H9 (cell line): ENCODE data around the gene CHAF1A. TPM values are rescaled to one million over a fixed set of nuclear protein-coding genes. Genes with fewer than 3 reads are reported as not detected.

ENCODE experiments used
- DNase-seq: peaks from one replicate; pipeline ENCODE4 v3.0.0-alpha.2; 2017
- H2AFZ ChIP-seq: one replicate; pipeline ENCODE4 v1.6.1; 2013; ENCODE audit warnings: mild to moderate bottlenecking, low read length, control low read depth, moderate library complexity
- H2AK5ac ChIP-seq: 2 replicates; pipeline ENCODE4 v1.6.1; 2013; ENCODE audit warnings: low read length, control low read depth, mixed read lengths; ENCODE audit not compliant: insufficient read length
- H2BK120ac ChIP-seq: one replicate; pipeline ENCODE4 v1.6.1; 2013; ENCODE audit warnings: low read depth, mild to moderate bottlenecking, low read length, control low read depth, inconsistent platforms; ENCODE audit not compliant: poor library complexity, severe bottlenecking
- H2BK12ac ChIP-seq: 2 replicates; pipeline ENCODE4 v1.6.1; 2013; ENCODE audit warnings: low read length, control low read depth, mixed read lengths, low read depth; ENCODE audit not compliant: insufficient read length
- H2BK15ac ChIP-seq: 2 replicates; pipeline ENCODE4 v1.6.1; 2013; ENCODE audit warnings: low read depth, low read length, control low read depth
- H2BK20ac ChIP-seq: one replicate; pipeline ENCODE4 v1.6.1; 2013; ENCODE audit warnings: low read depth, mild to moderate bottlenecking, low read length, control low read depth, inconsistent platforms; ENCODE audit not compliant: poor library complexity, severe bottlenecking
- H2BK5ac ChIP-seq: 2 replicates; pipeline ENCODE4 v1.6.1; 2013; ENCODE audit warnings: low read length, control low read depth, mixed read lengths; ENCODE audit not compliant: insufficient read length
- H3K14ac ChIP-seq: 2 replicates; pipeline ENCODE4 v1.6.1; 2013; ENCODE audit warnings: low read length, control low read depth; ENCODE audit not compliant: insufficient read depth
- H3K18ac ChIP-seq: 2 replicates; pipeline ENCODE4 v1.6.1; 2013; ENCODE audit warnings: low read depth, mild to moderate bottlenecking, mixed read lengths, low read length, control low read depth; ENCODE audit not compliant: insufficient read length
- H3K23ac ChIP-seq: 2 replicates; pipeline ENCODE4 v1.6.1; 2013; ENCODE audit warnings: low read length, control low read depth, mixed read lengths, low read depth; ENCODE audit not compliant: insufficient read length
- H3K23me2 ChIP-seq: 2 replicates; pipeline ENCODE4 v1.6.1; 2013; ENCODE audit warnings: low read depth, mild to moderate bottlenecking, mixed read lengths, low read length, control low read depth; ENCODE audit not compliant: insufficient read length, poor library complexity, severe bottlenecking
- H3K27ac ChIP-seq: 2 replicates; pipeline ENCODE4 v1.5.1; 2013; ENCODE audit warnings: low read length, control low read depth, mixed read lengths, low read depth; ENCODE audit not compliant: insufficient read length
- H3K27me3 ChIP-seq: 2 replicates; pipeline ENCODE4 v1.6.1; 2013; ENCODE audit warnings: low read length, control low read depth, inconsistent platforms; ENCODE audit not compliant: insufficient read depth
- H3K4ac ChIP-seq: 2 replicates; pipeline ENCODE4 v1.6.1; 2013; ENCODE audit warnings: low read depth, mild to moderate bottlenecking, control low read depth, inconsistent platforms, low read length, moderate library complexity
- H3K4me1 ChIP-seq: 2 replicates; pipeline ENCODE4 v1.6.1; 2013; ENCODE audit warnings: low read length, control low read depth, inconsistent platforms; ENCODE audit not compliant: insufficient read depth
- H3K4me2 ChIP-seq: 2 replicates; pipeline ENCODE4 v1.6.1; 2013; ENCODE audit warnings: low read length, control low read depth, mixed read lengths; ENCODE audit not compliant: insufficient read length, insufficient read depth
- H3K56ac ChIP-seq: 2 replicates; pipeline ENCODE4 v1.6.1; 2013; ENCODE audit warnings: low read depth, mild to moderate bottlenecking, mixed read lengths, low read length, control low read depth; ENCODE audit not compliant: insufficient read length
- H3K79me1 ChIP-seq: 2 replicates; pipeline ENCODE4 v1.6.1; 2013; ENCODE audit warnings: low read depth, mild to moderate bottlenecking, moderate library complexity, low read length, control low read depth, inconsistent platforms; ENCODE audit not compliant: insufficient read depth, poor library complexity, severe bottlenecking
- H3K79me2 ChIP-seq: 2 replicates; pipeline ENCODE4 v1.6.1; 2013; ENCODE audit warnings: low read length, control low read depth, inconsistent platforms; ENCODE audit not compliant: insufficient read depth
- H3K9ac ChIP-seq: 2 replicates; pipeline ENCODE4 v1.6.1; 2013; ENCODE audit warnings: low read length, control low read depth, mixed read lengths; ENCODE audit not compliant: insufficient read length; ENCODE audit errors: extremely low read depth
- H3K9me3 ChIP-seq: one replicate; pipeline ENCODE4 v1.6.1; 2013; ENCODE audit warnings: low read depth, low read length, inconsistent platforms; ENCODE audit not compliant: control insufficient read depth
- H3T11ph ChIP-seq: one replicate; pipeline ENCODE4 v1.6.1; 2013; ENCODE audit warnings: mild to moderate bottlenecking, low read length, control low read depth, inconsistent platforms
- H4K20me1 ChIP-seq: one replicate; pipeline ENCODE4 v1.6.1; 2013; ENCODE audit not compliant: control insufficient read depth, insufficient read length, insufficient read depth
- H4K5ac ChIP-seq: 2 replicates; pipeline ENCODE4 v1.6.1; 2013; ENCODE audit warnings: low read depth, mild to moderate bottlenecking, mixed read lengths, low read length, control low read depth; ENCODE audit not compliant: insufficient read length
- H4K8ac ChIP-seq: replicated peaks from 2 replicates; pipeline ENCODE4 v1.6.1; 2013; ENCODE audit warnings: low read length, control low read depth, mixed read lengths, low read depth; ENCODE audit not compliant: insufficient read length
- H4K91ac ChIP-seq: 2 replicates; pipeline ENCODE4 v1.6.1; 2013; ENCODE audit warnings: low read depth, mild to moderate bottlenecking, moderate library complexity, mixed read lengths, low read length, control low read depth; ENCODE audit not compliant: insufficient read length
- H3K27ac Mint-ChIP-seq, 3 experiments: 2 replicates in 2 of 3; 3 replicates in 1 of 3; pipeline ENCODE4 v1.8.0; 2020 to 2021; ENCODE audit warnings: mixed read lengths in 3 of 3, mild to moderate bottlenecking in 1 of 3, moderate library complexity in 1 of 3
- H3K27me3 Mint-ChIP-seq: 2 replicates; pipeline ENCODE4 v1.8.0; 2021; ENCODE audit warnings: low read depth, mild to moderate bottlenecking, moderate library complexity, mixed read lengths
- H3K36me3 Mint-ChIP-seq, 3 experiments: 2 replicates in 2 of 3; 3 replicates in 1 of 3; pipeline ENCODE4 v1.8.0; 2020 to 2021; ENCODE audit warnings: low read depth in 3 of 3, mixed read lengths in 3 of 3; ENCODE audit not compliant: insufficient read depth in 1 of 3
- H3K4me1 Mint-ChIP-seq, 2 experiments: 2 replicates each; pipeline ENCODE4 v1.8.0; 2020; ENCODE audit warnings: mixed read lengths in 2 of 2
- H3K4me3 Mint-ChIP-seq, 2 experiments: 2 replicates in 1 of 2; 3 replicates in 1 of 2; pipeline ENCODE4 v1.8.0; 2020 to 2021; ENCODE audit warnings: mild to moderate bottlenecking in 2 of 2, mixed read lengths in 2 of 2, moderate library complexity in 1 of 2
- H3K9me3 Mint-ChIP-seq, 2 experiments: 2 replicates in 1 of 2; 3 replicates in 1 of 2; pipeline ENCODE4 v1.8.0; 2020; ENCODE audit warnings: mild to moderate bottlenecking in 2 of 2, mixed read lengths in 2 of 2, moderate library complexity in 1 of 2
- WGBS: extraction: QIAGEN DNeasy Blood & Tissue Kit; methylation state at CpG from one replicate; pipeline ENCODE4 v1.1.7; 2013; ENCODE audit warnings: missing lambda C conversion rate, low lambda C conversion rate, mixed read lengths; ENCODE audit not compliant: insufficient read length; ENCODE audit errors: extremely low coverage; 5-methylcytosine and 5-hydroxymethylcytosine counted together
- total RNA-seq: library from RNA; stranded (reverse); gene quantifications from 2 replicates; pipeline ENCODE4 v1.2.1, GENCODE V29; 2021
- TF ChIP-seq, protein P1 (sequence below): fragments of 200-600 bp; sonication (generic); conservative IDR thresholded peaks from 3 replicates; pipeline ENCODE4 v1.8.0; 2021; ENCODE audit warnings: antibody characterized with exemption, mild to moderate bottlenecking

The CHAF1A gene
- total RNA-seq, 1 experiment from 2014 or later = 143 TPM

DNA sequence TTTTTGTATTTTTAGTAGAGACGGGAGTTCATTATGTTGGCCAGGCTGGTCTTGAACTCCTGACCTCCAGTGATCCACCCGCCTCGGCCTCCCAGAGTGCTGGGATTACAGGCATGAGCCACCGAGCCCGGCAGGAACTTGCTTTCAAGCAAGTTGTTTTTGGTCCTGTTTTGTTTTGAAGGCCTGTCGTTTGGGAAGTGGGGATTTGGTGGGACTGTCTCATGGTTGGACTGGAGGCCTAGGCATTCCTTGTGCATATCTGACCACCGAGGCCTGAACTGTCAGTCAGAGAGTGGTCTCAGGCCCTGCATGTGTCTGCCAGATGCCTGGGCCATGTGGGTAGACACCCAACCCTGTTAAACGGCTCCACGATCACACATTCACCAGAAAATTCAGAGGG lies 28.9 kb downstream of the CHAF1A start:
- Histone ChIP-seq H3K4ac (no peak overlapping the region), H2BK20ac (no peak overlapping the region), H3K18ac (no peak overlapping the region), H3K4me1 (no peaks in the 10 kb centered on the region), H4K20me1 (no peaks in the 10 kb centered on the region), H3K27ac (no peak overlapping the region), H3K23ac (no peak overlapping the region), H3T11ph (no peak overlapping the region), H4K8ac (no peak overlapping the region), H4K91ac (no peak overlapping the region), H3K27me3 (no peaks in the 10 kb centered on the region), H2BK15ac (no peak overlapping the region), H3K56ac (no peak overlapping the region), H3K14ac (no peak overlapping the region), H4K5ac (no peak overlapping the region), H3K23me2 (no peaks in the 10 kb centered on the region), H2BK12ac (no peak overlapping the region), H3K4me2 (no peak overlapping the region), H2BK120ac (no peak overlapping the region), H3K9me3 (no peaks in the 10 kb centered on the region), H2AFZ (no peak overlapping the region), H2BK5ac (no peak overlapping the region), H3K79me1 (no peaks in the 10 kb centered on the region), H3K79me2 (no peaks in the 10 kb centered on the region; the same call in 1 of the 2 replicates), H3K9ac (no peak overlapping the region), H2AK5ac (no peak overlapping the region)
- DNase-seq = no peak
- TF ChIP-seq, protein P1, sequence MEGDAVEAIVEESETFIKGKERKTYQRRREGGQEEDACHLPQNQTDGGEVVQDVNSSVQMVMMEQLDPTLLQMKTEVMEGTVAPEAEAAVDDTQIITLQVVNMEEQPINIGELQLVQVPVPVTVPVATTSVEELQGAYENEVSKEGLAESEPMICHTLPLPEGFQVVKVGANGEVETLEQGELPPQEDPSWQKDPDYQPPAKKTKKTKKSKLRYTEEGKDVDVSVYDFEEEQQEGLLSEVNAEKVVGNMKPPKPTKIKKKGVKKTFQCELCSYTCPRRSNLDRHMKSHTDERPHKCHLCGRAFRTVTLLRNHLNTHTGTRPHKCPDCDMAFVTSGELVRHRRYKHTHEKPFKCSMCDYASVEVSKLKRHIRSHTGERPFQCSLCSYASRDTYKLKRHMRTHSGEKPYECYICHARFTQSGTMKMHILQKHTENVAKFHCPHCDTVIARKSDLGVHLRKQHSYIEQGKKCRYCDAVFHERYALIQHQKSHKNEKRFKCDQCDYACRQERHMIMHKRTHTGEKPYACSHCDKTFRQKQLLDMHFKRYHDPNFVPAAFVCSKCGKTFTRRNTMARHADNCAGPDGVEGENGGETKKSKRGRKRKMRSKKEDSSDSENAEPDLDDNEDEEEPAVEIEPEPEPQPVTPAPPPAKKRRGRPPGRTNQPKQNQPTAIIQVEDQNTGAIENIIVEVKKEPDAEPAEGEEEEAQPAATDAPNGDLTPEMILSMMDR = no peak
- Mint-ChIP-seq H3K4me1 (no peaks in the 10 kb centered on the region), H3K9me3 (no peaks in the 10 kb centered on the region), H3K36me3 (peaks cover 70 to 91% (median 81%) of the 10 kb centered on the region in 3 experiments), H3K27ac (peak overlapping the region in 1 of 3 experiments; percentile 62; a peak in 2 of 7 replicates), H3K27me3 (no peaks in the 10 kb centered on the region), H3K4me3 (no peak overlapping the region)
- whole genome bisulfite sequencing = no CpG with 5 or more reads among the region's 9 CpGs
